Memory B cell (primary cell): ENCODE results near the gene F5.
A peak's percentile ranks its signal among the peaks of the same experiment; 100 is the strongest.

Experiments used
- ATAC-seq: fragments of 150-1000 bp; cut with Tn5 transposase; 2 replicates; pipeline ENCODE4 v1.10.0; 2021; ENCODE audit warnings: low read depth, mild to moderate bottlenecking, moderate library complexity
- DNase-seq, 2 donors: peaks; one replicate each; pipeline ENCODE4 v3.0.0; 2022; ENCODE audit warnings: low spot score in 2 of 2
- H3K27ac Mint-ChIP-seq: one replicate; pipeline ENCODE4 v1.8.0; 2022; ENCODE audit warnings: mild to moderate bottlenecking, moderate library complexity, mixed read lengths
- H3K27me3 Mint-ChIP-seq: one replicate; pipeline ENCODE4 v1.8.0; 2022; ENCODE audit warnings: mixed read lengths
- H3K36me3 Mint-ChIP-seq: one replicate; pipeline ENCODE4 v1.8.0; 2022; ENCODE audit warnings: mild to moderate bottlenecking, mixed read lengths
- H3K4me1 Mint-ChIP-seq: one replicate; pipeline ENCODE4 v1.8.0; 2022; ENCODE audit warnings: mixed read lengths
- H3K4me3 Mint-ChIP-seq: one replicate; pipeline ENCODE4 v1.8.0; 2022; ENCODE audit warnings: mild to moderate bottlenecking, moderate library complexity, mixed read lengths
- H3K9me3 Mint-ChIP-seq: one replicate; pipeline ENCODE4 v1.8.0; 2022; ENCODE audit warnings: mixed read lengths

Gene F5

DNA sequence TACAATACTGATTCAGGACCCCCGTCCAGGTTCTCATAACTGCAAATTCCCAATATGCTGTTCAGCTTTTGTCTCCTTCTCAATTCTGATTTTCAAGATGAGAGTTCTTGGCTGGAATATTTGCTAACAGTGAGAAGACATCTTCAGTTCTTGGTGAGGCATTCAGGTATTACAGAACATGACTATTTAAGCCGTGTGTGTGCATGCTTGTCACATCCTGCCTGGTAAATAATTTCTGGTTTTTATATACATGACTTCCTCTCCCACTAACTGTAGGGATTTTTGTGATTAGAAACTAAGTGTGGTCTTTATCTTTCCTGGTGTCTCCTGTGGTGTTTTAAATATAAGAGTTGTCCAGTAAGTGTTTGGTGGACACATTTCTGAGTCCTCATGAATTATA is 90.4 kb downstream of the F5 start:
- Mint-ChIP-seq H3K27me3 (peaks cover 15% of the 10 kb centered on the region), H3K27ac (no peak overlapping the region), H3K4me3 (no peak overlapping the region), H3K36me3 (peaks cover 2% of the 10 kb centered on the region), H3K9me3 (peaks cover 8% of the 10 kb centered on the region), H3K4me1 (no peaks in the 10 kb centered on the region)
- DNase-seq, result no peak
- no peak for ATAC-seq

DNA sequence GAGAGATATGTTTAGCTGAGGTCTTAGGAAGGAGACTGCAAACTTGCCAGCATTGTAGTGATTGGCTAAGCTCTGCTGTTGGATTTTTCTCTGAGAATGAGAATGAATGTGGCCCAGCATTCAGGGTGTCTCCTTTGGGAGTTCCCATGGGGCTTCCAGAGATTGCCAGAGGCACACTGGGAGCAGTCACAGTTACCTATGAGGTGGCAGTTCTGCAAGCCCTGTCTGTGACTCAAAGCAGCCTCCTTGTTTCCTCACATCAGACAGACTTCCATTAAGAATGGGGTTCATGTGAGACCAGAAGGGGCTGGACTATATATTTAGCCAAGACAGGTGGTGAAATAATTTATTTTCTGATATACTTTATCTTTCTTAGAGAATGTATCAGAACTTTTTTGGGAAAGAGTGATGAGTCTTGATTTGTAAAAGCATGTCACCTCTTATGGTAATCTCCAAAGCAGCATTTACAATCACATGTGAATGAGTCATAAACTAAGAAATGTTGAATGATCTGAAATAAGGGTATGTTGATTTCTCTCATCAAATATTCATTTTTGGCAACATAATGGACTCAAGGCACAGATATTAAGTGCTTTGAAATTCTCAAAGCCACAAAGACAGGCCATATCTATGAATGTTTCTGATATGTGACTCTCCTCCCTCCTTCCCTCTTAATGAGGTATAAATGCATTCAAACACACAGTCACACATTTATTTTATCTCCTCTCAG is 91.1 kb downstream of the F5 start:
- Mint-ChIP-seq H3K4me3 (no peak overlapping the region), H3K27ac (no peak overlapping the region), H3K36me3 (peaks cover 2% of the 10 kb centered on the region), H3K4me1 (no peaks in the 10 kb centered on the region), H3K9me3 (peaks cover 8% of the 10 kb centered on the region), H3K27me3 (peaks cover 15% of the 10 kb centered on the region)
- no peak for ATAC-seq
- DNase-seq, result no peak

DNA sequence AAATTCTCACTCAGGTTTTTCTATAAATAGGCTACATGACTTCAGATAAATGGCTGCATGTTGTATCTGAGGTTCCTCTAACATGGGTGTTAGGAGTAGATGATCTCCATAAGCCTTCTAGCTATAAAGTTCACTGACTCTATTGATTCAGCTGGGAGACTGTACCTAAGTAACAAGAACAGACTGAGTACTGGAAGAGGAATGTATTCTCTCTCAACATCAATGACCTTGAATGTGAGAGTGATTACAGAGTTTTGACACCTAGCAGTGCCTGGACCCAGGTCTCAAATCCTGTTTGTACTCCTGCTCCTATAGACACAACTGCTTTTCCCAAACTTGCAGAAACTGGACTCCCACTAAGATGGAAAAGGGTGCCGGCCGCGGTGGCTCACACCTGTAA is 91.9 kb downstream of the F5 start:
- H3K4me1 Mint-ChIP-seq, result no peaks in the 10 kb centered on the region

DNA sequence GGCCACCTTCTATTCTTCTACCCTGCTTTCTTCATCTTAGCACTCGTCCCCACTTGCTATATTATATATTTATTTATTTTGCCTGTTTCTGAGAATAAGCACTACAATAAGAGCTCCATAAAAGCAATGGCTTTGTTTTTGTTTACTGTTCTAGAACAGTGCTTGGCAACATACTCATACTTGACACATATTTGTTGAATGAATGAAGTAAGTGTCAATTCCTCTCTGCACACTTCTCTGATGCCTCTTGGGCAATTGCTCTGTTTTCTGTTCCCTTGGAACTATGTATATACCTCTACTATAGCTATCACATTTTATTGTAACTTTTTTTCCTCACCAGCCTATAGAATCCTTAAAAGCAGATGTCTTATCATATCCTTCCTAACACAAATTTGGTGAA is 93.0 kb downstream of the F5 start:
- ATAC-seq (no peak), DNase-seq (no peak)
- Mint-ChIP-seq H3K4me3 (no peak overlapping the region), H3K4me1 (no peaks in the 10 kb centered on the region), H3K9me3 (peaks cover 3% of the 10 kb centered on the region), H3K36me3 (peaks cover 2% of the 10 kb centered on the region), H3K27me3 (peaks cover 11% of the 10 kb centered on the region), H3K27ac (no peak overlapping the region)

More for the DNA sequence above, 91.9 kb downstream of the F5 start:
- H3K9me3 Mint-ChIP-seq, result peaks cover 8% of the 10 kb centered on the region
- H3K4me3 Mint-ChIP-seq, result no peak overlapping the region
- H3K27me3 Mint-ChIP-seq, result peaks cover 12% of the 10 kb centered on the region
- no peak overlapping the region for H3K27ac Mint-ChIP-seq
- DNase-seq, result no peak
- peaks cover 2% of the 10 kb centered on the region for H3K36me3 Mint-ChIP-seq
- no peak for ATAC-seq

DNA sequence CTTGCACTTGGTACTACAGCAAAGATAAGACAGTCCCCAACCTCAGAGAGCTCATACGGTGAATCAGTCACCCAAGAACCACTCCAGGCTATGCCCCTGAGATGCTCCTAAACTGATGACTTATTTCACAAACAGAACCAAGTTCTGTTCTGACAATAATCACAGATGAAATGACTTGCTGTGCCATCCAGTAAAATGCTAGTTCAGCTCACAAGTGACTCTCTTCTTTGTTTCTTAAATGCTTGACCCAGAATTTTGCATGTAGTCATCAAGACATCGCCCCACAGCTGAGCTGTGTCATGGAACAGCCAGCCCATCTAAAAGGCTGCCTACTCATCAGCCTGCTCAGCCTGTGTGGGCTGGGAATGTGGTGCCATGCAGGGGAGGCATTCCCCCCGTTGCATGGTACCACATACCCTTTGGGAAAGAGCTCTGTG is 94.4 kb downstream of the F5 start:
- Mint-ChIP-seq H3K27me3 (peaks cover 5% of the 10 kb centered on the region), H3K27ac (no peak overlapping the region), H3K36me3 (no peaks in the 10 kb centered on the region), H3K4me1 (peaks cover 1% of the 10 kb centered on the region), H3K4me3 (no peak overlapping the region), H3K9me3 (no peaks in the 10 kb centered on the region)
- no peak for ATAC-seq
- DNase-seq, result no peak

DNA sequence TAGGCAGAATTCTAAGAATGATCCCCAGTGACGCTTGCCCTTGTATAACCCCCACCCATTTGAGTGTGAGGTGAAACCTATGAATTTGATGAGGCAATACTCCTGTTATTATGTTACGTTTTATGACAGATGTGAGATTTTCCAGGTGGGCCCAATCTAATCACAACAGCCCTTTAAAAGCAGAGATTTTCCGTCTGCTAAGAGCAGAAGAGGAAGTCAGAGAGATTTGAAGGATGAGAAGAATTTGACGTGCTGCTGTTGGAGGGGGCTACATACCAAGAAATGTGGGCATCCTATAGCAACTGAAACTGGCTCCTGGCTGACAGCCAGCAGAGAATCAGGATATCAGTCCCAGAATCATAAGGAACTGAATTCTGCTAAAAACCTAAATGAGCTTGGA is 98.1 kb downstream of the F5 start:
- Mint-ChIP-seq H3K4me3 (no peak overlapping the region), H3K27ac (no peak overlapping the region), H3K9me3 (no peaks in the 10 kb centered on the region), H3K4me1 (peaks cover 25% of the 10 kb centered on the region), H3K36me3 (no peaks in the 10 kb centered on the region), H3K27me3 (no peaks in the 10 kb centered on the region)
- no peak for DNase-seq
- ATAC-seq, result no peak

DNA sequence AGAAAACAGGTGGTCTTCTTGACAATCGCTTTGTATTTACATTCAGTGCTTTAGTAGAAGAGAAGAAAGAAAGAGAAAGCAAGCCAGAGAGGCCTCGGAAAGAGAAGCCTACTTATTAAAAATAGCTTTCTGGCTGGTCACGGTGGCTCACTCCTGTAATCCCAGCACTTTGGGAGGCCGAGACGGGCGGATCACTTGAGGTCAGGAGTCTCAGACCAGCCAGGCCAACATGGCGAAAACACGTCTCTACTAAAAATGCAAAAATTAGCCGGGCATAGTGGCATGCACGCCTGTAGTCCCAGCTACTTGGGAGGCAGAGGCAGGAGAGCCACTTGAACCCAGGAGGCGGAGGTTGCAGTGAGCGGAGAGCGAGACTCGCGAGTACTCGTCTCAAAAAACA is 98.7 kb downstream of the F5 start:
- Mint-ChIP-seq H3K27me3 (no peaks in the 10 kb centered on the region), H3K9me3 (no peaks in the 10 kb centered on the region), H3K27ac (no peak overlapping the region), H3K4me3 (no peak overlapping the region), H3K36me3 (no peaks in the 10 kb centered on the region), H3K4me1 (peaks cover 27% of the 10 kb centered on the region)
- ATAC-seq, result no peak
- DNase-seq, result no peak

DNA sequence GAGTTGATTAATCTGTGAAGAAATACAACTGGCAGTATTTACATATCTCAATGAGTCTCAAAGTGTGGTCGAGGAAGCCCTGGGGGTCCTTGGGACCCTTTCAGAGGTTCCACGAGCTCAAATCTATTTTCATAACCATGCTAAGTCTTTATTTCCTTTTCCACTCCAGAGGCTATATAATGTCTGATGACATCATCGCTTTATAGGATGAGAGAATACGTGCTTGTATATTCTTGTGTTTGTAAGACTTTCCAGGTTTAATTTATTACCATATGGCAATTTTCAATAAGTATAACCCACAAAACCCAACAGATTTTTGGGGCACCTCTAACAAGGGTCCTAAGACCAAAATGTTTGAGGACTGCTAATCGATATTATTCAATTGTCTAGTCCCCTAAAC is 99.1 kb downstream of the F5 start:
- no peaks in the 10 kb centered on the region for H3K27me3 Mint-ChIP-seq
- no peaks in the 10 kb centered on the region for H3K9me3 Mint-ChIP-seq
- no peak overlapping the region for H3K27ac Mint-ChIP-seq

DNA sequence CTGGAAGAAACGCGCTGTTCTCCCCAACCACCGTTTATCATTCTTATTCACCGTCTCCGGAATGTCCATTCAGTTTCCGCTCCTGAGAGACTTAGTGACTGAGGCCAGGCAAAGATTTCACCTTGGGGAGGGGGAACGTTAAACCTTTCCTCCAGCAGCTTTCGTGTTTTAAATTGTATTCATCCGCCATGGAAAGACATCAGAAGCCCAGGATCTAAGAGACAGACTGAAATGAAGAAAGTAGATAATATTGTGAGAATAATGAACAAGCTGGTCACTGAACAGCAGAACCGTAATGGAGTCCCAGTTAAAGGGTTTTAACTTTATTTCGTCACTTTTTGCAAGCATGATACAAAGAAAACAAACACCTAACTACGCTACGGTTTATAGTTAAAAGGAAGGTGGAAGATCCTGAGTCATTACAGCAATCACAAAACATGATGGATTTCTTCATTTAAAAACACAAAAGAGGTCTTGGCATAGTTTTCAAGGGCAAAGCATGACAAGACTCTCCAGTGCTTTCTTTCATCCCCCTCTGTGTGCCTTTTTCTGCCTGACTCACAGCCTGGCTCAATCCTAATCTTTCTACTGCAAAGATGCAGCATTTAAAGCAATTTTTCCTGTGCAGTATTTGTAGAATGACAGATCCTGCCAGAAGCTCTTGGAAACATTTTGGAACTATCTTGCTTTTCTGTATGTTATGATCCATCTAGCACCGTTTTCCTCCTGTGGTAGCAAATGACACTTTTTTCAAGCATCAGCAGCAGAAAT is 99.8 kb downstream of the F5 start:
- no peaks in the 10 kb centered on the region for H3K9me3 Mint-ChIP-seq
- no peak for DNase-seq
- ATAC-seq, result no peak

More for the DNA sequence above, 99.1 kb downstream of the F5 start:
- Mint-ChIP-seq H3K4me1 (peaks cover 29% of the 10 kb centered on the region), H3K36me3 (no peaks in the 10 kb centered on the region), H3K4me3 (no peak overlapping the region)
- DNase-seq, result no peak
- no peak for ATAC-seq

DNA sequence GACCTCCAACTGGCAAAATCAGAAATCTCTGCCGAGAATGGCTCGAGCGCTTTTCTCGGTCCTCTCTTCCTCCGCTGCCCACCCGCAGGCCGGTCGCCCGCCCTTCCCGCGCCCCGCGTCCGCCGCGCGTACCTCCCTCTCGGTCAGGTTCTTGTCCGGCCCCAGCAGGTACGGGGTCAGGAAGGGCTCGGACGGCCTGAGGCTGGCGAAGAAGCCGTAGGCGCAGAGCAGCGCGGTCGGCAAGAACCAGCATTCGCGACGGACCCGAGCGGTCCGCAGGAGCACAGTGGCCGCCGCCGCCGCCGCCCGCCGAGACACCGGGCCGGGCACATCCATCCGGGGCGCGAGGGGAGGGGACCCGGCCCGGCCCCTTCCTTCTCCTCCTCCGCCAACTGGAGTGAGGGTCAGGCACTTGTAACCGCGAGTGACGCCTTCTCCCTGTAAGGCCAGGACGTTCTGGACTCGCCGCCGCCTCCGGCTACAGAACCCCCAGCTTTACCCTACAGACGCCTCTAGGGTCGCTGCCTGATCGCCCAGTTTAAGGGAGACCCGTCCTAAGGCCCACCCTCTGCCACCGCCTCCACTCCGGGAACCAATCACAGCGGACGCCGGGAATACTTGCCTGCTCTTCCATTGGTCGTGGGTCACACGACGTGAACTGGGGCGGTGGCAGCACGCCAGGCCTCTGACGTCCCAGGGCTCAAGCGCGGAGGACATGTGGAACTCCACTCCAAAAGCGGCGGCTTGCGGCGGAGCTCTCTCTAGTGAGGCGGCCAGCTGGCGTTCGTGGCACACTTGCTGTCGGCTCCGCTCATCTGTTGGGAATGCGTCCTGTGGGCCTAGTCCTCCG is 100.6 kb downstream of the F5 start, which contains the start of gene SLC19A2:
Gene SLC19A2 (minus strand): TSS at position 514 of the 850 bp plus-strand sequence. CDS start 178 bp downstream, at position 336.
- peak; percentile 82 to 87 for DNase-seq

More for the DNA sequence above, 99.8 kb downstream of the F5 start:
- peaks cover 29% of the 10 kb centered on the region for H3K4me1 Mint-ChIP-seq
- no peaks in the 10 kb centered on the region for H3K36me3 Mint-ChIP-seq
- no peaks in the 10 kb centered on the region for H3K27me3 Mint-ChIP-seq
- peak overlapping the region; percentile 91 for H3K4me3 Mint-ChIP-seq
- peak overlapping the region; percentile 90 for H3K27ac Mint-ChIP-seq

DNA sequence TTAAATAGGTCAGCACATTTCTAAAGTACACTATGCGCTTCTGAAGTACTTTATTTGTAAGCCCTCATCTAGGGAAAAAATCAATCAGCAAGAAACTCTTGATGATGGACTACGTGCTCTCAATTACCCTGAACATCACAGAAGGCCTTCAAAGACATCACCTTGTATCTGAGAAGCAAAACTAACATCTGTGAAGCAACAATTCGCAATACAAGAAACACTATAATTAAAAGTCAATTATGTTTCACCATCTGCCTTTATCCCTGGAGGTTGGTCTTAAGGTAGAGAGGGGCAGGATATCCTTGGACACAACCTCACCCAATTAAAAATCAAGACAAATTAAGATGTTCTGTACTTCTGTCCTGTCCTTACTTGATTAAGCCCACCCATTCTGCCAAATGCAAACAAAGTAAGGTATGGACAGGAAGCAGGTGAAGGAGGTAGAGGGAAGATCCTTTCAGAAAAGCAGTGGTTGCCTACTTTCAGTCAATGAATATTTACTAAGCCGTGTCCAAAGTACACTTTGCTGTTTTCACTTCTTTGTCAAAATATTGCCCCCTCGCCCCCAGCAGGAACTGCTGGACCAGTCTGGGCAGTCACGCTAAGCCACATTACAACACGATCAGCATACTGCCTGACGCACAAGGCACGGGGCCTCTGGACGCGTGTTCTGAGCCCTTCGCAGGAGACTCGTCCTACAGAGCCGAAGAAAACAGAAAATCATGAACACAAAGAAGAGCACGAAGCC is 101.4 kb downstream of the F5 start:
- Mint-ChIP-seq H3K27me3 (no peaks in the 10 kb centered on the region), H3K4me3 (peak overlapping the region; percentile 91), H3K36me3 (no peaks in the 10 kb centered on the region), H3K9me3 (no peaks in the 10 kb centered on the region), H3K4me1 (peaks cover 29% of the 10 kb centered on the region), H3K27ac (peak overlapping the region; percentile 90)
- peak; percentile 21 for ATAC-seq
- no peak for DNase-seq

More for the DNA sequence above, 100.6 kb downstream of the F5 start, which contains the start of gene SLC19A2:
- peak; percentile 95 for ATAC-seq
- H3K27ac Mint-ChIP-seq, result peak within 1 kb of the TSS; percentile 90
- no peaks in the 10 kb centered on the region for H3K27me3 Mint-ChIP-seq
- H3K4me3 Mint-ChIP-seq, result peak within 1 kb of the TSS; percentile 91
- H3K4me1 Mint-ChIP-seq, result peaks cover 29% of the 10 kb centered on the region
- H3K36me3 Mint-ChIP-seq, result no peaks in the 10 kb centered on the region
- H3K9me3 Mint-ChIP-seq, result no peaks in the 10 kb centered on the region

DNA sequence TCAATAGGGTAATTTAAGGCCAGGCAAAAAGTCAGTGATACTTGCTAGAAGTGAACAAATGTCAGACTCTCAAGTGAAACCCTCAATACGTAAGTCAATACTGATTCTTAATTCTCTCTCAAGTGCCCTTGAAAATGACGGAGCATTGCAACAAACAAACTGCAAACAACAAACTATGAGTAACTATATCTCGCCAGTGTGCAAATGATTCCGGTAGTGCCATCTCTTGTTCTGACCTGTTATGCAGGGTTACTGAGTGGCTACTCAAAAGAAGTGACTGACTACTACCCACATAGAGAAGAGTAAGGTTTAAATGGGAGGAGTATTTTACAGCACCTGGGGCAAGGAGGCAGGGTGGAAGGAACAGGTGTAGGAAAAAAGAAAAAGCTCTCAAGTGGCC is 102.2 kb downstream of the F5 start:
- Mint-ChIP-seq H3K4me3 (peak overlapping the region; percentile 91), H3K9me3 (no peaks in the 10 kb centered on the region), H3K27ac (no peak overlapping the region), H3K4me1 (peaks cover 29% of the 10 kb centered on the region), H3K27me3 (no peaks in the 10 kb centered on the region), H3K36me3 (no peaks in the 10 kb centered on the region)
- no peak for ATAC-seq
- DNase-seq, result no peak

DNA sequence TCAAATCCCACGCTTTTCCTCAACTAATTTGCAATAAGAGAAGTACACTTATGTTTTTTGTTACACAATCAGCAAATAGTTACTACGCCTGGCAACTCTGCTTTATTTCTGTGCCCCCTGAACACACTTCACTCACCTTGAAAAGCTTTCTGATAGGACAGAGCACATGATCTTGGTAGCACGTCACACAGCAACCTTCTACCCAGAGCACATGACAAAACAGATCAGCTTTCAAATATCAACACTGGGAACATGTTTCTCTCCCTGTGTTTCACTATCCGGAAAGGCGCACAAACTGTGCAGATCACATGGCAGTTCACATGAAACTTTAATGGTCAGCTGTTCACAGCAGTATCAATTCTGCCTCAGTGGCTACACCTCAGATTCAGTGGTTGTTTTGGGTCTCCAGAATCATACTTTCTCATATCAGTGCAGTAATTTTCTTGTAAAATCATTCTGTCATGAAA is 102.7 kb downstream of the F5 start:
- no peak overlapping the region for H3K4me3 Mint-ChIP-seq
- peaks cover 29% of the 10 kb centered on the region for H3K4me1 Mint-ChIP-seq
- H3K27me3 Mint-ChIP-seq, result no peaks in the 10 kb centered on the region
- ATAC-seq (no peak), DNase-seq (no peak)
- H3K9me3 Mint-ChIP-seq, result no peaks in the 10 kb centered on the region
- no peak overlapping the region for H3K27ac Mint-ChIP-seq
- no peaks in the 10 kb centered on the region for H3K36me3 Mint-ChIP-seq
